MM.1S (cell line): Measurements from ENCODE around the gene CHN2.

ENCODE experiments used
- CTCF ChIP-seq: fragments of 300-600 bp; sonication (generic); IDR thresholded peaks from 2 replicates; pipeline ENCODE4 v1.5.1; 2016; ENCODE audit warnings: antibody characterized with exemption, low read length, mixed read lengths
- EZH2 ChIP-seq: fragments of 300-600 bp; sonication (generic); optimal IDR thresholded peaks from 2 replicates; pipeline ENCODE3; 2017; ENCODE audit warnings: low read depth, mild to moderate bottlenecking, antibody characterized with exemption, low read length, mixed read lengths

GRCh38 chr7:29231671-29232232, 37.2 kb downstream of the CHN2 start:
- TF ChIP-seq CTCF (no peak), EZH2 (no peak)
